Cerebellar cortex (tissue), 1 donor: ENCODE data around the gene IL1RAP.

ENCODE experiments used
- DNase-seq: peaks from one replicate; pipeline ENCODE4 v3.0.0-alpha.2; 2015; ENCODE audit warnings: low spot score

Gene IL1RAP

DNA sequence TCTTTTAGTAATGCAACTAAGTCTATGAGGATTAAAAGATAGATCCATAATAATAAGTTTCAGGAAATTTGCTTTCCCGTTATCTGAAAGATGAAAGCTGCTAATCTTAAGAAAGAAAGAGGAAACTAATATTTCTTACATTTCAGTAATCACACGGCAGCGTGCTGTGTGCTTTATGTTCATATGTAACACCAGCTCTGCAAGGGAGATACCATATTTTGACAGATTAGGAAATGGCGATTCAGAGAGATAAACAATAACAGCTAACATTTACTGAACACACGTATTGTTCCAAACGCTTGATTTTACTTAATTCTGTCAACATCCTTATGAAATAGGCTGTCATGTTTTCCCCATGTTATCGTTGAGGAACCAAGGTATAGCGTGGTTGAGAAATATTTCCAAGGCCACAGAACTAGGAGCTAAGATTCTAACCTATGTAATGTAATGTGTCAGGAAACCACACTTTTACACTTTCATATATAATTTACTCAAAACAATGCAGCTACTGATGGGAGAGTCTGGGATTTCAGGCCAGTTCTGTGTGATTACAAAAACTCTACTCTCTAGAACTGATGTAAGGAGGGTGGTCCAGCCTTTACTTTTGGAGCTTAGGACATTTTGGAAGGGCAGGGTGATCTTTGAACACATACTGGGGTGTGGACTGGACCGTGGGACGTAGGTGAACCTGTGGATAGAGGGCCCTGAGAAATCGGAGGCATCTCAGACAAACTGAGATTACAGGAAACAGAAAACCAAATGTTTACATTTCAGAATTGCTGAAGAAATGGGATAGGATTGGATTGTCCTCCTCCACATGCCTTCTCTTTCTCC is 100.6 kb downstream of the IL1RAP start:
- no peak for DNase-seq

- no peak for DNase-seq
Measured at GRCh38 chr3:190615060-190615384, 101.1 kb downstream of the IL1RAP start.

DNA sequence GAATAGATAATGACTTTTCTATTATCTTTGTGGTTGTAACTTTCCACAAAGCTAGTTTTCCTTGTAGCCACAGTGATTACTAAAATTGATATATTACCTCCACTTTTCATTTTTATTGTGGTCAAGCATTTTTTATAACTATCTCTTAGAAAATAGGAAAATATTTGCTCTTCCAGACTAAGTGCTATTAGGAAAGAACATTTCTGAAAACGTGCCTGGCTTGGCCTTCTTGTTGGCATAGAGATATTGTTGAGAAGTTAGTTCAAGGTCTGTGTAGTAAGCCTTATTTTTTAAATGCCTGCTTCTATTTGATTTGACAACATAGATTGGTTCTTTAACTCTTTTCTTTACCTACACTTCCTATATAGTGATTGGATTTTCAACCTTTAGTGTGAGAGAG is 101.7 kb downstream of the IL1RAP start:
- DNase-seq: no peak

DNA sequence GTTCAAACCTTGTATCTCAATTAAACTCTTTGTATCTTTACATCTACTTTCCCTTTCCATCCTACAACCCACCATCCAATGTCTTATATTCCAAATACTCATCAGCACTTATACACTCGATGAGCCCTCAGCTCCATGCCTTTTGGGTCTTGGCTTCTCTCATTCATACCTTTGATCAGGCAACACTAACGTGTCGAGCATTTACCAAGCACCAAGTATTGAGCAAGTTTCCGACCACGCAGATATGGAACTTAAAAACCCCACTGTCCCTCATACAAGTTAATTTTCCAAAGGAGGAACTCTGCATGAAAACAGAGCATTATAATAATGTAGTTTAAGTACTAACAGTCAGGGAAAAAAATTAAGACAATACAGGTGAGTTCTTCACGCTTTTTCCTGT is 102.8 kb downstream of the IL1RAP start:
- no peak for DNase-seq

GRCh38 chr3:190617185-190617584 is 103.3 kb downstream of the IL1RAP start:
- DNase-seq: no peak

- no peak for DNase-seq
Measured at GRCh38 chr3:190618330-190619030, 104.6 kb downstream of the IL1RAP start.

GRCh38 chr3:190619353-190619752 is 105.5 kb downstream of the IL1RAP start:
- DNase-seq: no peak

GRCh38 chr3:190619761-190620160 is 105.9 kb downstream of the IL1RAP start:
- no peak for DNase-seq

- DNase-seq: no peak
Measured at GRCh38 chr3:190620886-190621608, 107.2 kb downstream of the IL1RAP start.

DNA sequence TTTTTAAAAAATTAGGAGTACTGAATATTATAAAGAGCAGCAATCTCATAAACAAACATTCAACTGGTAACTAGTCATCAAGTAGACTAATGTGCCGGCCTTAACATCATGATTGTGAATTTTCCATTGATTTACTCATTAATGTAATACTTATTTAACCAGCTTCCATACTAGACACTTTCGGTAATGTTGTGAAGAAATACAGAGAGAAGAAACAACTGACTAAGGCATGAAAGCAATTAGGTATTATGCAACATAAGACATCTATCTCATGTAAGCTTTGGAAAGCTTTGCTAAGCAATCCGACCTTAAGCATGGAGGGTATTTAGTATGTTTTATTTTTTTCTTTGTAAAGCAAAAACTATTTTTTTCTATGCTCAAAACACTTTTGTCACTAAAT is 108.0 kb downstream of the IL1RAP start:
- no peak for DNase-seq

GRCh38 chr3:190624282-190624681 is 110.4 kb downstream of the IL1RAP start:
- no peak for DNase-seq

DNA sequence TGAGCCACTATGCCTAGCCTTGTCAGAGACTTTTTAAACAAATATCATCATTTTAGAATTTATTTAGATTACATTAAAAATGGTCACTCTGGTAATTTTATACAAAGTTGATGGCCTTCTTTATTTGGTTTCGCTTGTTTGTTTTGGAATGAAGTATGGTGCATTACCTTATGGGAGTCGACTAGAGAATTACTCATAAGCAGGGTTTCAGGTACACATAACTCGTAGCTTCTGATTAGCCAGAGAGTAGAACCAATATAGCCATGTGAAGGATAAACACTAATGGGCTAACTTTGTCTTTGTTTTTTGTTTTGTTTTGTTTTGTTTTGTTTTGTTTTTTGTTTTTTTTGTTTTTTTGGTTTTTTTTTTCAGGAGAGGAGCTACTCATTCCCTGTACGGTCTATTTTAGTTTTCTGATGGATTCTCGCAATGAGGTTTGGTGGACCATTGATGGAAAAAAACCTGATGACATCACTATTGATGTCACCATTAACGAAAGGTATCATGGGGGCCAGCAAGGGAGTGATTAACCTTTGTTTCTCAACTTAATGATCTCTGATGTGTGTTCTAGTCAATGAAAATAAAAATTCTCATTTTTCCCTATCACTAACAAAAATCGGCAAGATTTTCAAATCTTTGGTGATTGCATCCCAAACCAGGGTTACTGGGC is 113.2 kb downstream of the IL1RAP start:
- DNase-seq: no peak

DNA sequence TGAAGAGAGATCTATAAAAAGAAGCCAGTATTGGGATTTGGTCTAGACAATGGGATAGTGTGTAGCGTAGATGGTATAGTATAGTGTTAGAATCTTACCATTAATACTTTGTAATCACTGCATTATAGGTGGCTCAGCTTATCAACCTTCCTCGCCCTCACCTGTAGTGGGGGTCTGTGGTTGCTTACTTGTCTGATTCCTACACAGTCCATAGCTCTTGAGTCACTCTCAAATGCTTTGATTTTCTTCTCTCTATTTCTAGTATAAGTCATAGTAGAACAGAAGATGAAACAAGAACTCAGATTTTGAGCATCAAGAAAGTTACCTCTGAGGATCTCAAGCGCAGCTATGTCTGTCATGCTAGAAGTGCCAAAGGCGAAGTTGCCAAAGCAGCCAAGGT is 115.2 kb downstream of the IL1RAP start:
- DNase-seq: no peak

- DNase-seq: no peak
Measured at GRCh38 chr3:190631295-190631694, 117.4 kb downstream of the IL1RAP start.

DNA sequence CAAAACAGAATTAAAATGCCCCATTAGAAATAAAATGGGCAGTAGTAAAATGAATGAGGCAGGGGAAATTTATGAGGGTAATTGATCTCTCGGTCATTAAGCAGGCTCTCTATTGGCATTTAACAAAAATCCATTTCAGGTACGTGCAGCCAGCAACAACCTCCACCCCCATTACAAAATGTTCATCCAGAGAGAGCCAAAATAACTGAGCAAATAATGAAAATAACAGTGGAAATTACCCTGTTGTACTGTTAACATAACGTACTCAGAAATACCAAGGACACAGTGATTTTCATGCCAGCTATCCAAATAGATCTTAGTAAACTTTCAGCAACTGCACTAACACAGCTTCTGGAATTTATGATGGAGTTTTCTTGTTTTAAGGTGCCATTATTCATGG is 127.7 kb downstream of the IL1RAP start:
- no peak for DNase-seq

DNA sequence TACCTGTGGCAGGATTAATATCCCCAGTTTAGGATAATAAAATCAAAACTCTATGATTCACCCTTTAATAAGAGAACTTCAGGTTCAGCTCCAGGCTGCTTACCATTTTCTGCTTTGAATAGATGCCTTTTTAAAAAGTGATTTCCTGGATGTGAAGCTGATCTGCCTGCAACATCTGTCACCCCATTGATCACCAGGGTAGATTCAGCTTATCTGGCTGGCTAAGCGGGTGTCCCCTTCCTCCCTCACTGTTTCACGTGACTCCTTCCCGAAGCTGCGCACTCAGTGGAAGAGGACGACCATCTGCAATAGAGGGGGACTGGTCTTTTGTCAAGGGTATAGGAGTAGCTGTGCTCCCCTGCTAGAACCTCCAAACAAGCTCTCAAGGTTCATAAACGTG is 128.1 kb downstream of the IL1RAP start:
- no peak for DNase-seq

DNA sequence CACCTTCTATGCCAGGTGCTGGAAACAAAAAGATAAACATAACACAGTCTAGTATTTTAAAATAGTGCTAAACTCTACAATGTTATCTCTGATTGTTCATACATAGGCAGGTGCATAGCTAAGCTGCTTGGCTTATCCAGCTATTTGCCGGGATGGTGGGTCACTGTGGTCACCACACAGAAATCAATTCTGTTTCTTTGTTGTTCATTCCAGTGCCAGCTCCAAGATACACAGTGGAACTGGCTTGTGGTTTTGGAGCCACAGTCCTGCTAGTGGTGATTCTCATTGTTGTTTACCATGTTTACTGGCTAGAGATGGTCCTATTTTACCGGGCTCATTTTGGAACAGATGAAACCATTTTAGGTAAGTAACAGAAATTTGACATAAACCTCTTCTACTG is 130.2 kb downstream of the IL1RAP start:
- DNase-seq: no peak

DNA sequence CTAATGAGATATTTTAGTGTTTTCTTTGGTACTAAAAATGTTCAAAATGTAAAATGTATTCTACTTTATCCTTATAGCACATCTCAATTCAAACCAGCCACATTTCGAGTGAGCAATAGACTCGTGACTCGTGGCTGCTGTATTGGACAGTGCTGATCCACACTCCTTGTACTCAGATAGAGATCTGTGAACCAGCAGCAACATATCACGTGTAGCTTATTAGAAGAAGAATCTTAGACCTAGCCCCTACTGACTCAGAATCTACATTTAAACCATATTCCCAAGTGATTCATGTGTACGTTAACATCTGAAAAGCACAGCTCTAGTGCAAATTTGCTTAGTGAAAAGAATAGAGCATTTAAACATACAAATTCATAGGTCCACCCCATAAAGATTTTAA is 130.9 kb downstream of the IL1RAP start:
- no peak for DNase-seq

DNA sequence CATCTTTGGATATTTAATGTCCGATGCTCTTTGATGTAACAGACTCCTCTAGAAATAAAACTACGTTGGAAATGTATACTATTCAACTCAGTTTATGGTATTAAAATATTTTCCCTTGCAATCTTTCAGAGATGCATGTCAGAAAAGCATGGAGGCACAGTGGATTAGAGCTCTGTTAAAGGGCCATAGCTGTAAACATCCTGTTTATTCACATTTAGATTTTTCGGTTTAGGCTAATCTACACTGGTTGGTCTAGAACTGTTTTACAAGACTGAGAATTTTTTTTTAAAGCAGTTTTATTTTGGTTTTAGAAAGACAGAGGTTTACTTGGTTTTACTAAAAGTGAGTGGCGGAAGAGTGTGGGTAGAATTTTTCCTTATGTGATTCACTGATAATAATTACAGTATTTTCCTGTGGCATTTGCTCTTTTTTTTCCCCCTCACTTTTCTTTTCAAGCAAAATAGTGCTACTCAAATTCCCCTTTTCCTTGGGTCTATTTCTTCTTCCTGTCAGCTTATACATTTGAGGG is 132.1 kb downstream of the IL1RAP start:
- no peak for DNase-seq

DNA sequence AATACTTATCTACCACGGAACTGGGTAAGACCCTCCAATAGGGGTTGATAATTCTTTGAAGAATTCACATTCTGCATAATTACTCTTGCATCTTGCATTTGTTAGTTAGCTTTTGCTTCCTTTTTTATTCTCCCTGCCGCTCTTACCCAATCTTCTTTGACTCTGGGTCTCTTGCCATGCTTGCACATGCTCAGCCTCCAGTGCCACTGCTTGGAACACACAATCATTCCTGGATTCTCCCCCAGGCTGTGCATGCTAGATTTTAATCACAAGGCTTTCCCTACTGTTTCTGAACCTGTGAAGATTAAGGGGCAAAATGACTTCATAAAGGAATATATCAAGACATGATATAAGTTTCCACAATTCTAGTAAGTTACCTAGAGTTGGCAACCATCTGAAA is 133.1 kb downstream of the IL1RAP start:
- DNase-seq: no peak

GRCh38 chr3:190655933-190656332 is 142.0 kb downstream of the IL1RAP start:
- no peak for DNase-seq

- no peak for DNase-seq
Measured at GRCh38 chr3:190658106-190658505, 144.2 kb downstream of the IL1RAP start.
